Measurements from ENCODE around the gene PLXNA4.

DNA sequence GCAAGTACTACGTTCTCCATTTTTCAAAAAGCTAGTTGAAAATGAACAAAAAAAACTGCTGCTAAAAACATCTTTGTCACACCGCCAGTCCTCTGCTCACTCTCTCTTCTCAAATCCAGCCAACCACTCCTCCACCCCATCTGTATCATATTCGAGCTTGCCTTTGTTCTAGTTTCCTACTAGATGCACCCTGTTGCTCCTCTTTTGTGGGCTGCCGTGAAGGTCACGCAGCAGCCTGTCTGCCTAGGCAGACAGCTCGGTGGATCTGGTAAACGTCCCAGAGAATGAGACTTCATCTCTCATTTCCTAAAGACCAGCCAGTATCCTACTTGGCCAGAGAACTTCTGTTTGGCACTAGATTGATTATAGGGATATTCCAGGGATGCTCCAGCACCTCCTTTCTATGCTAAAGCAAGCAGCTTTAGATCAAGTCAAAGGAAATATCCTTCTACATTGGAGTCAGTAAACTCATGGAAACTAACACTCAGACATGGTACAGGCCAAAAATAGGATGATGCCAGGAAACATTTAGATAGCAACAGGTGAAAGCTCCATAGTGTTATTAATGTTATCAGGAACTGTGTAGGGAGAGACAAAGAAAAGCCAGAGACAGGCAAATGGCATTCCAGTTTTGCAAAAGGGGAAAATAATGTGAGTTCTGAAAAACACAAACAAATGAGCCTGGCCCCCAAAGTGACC is 8.7 kb upstream of the PLXNA4 start:
- TF ChIP-seq GATA3 (IDR thresholded peaks at IDR 0.05; ENCODE audit: low read depth, low read length) (no peak), GATA2 (IDR thresholded peaks at IDR 0.05; ENCODE audit: low read depth, low read length) (no peak)

Measured in SH-SY5Y (cell line).